K562 (cell line): ENCODE data around the gene HMGA1. TPM values are rescaled to one million over a fixed set of nuclear protein-coding genes. Genes with fewer than 3 reads are reported as not detected.

ENCODE experiments used
- BRD9 ChIP-seq: fragments of 450-650 bp; IDR thresholded peaks from 2 replicates; pipeline ENCODE4 v1.6.1; 2018; ENCODE audit warnings: low read depth; ENCODE audit not compliant: partially characterized antibody
- CBFB ChIP-seq: sonication (generic); formaldehyde crosslinking; IDR thresholded peaks from 2 replicates; pipeline ENCODE4 v1.4.0; 2020; ENCODE audit warnings: mild to moderate bottlenecking, missing genetic modification reagents
- CCAR2 ChIP-seq: fragments of 200-400 bp; formaldehyde crosslinking; IDR thresholded peaks from 2 replicates; pipeline ENCODE4 v1.6.1; 2017; ENCODE audit warnings: mild to moderate bottlenecking, low read depth, low read length
- CEBPG ChIP-seq, 3 experiments: fragments of 200-800 bp in 1 of 3; sonication (Bioruptor generic) in 1 of 3; sonication (generic) in 1 of 3; formaldehyde crosslinking in 1 of 3; IDR thresholded peaks in 2 of 3; conservative IDR thresholded peaks in 1 of 3; 2 replicates each; pipeline versions ENCODE4 v1.6.1 to v1.8.0; 2016 to 2022; ENCODE audit warnings: missing compliant biosample characterization in 2 of 3, missing genetic modification characterization in 2 of 3, mild to moderate bottlenecking in 1 of 3, missing genetic modification reagents in 1 of 3
- DMBX1 ChIP-seq: fragments of 250-450 bp; sonication (Bioruptor Pico); IDR thresholded peaks from 2 replicates; pipeline ENCODE4 v1.8.0; 2022; ENCODE audit warnings: inconsistent platforms, mild to moderate bottlenecking, moderate library complexity, borderline replicate concordance
- EHMT2 ChIP-seq: fragments of 450-650 bp; IDR thresholded peaks from 2 replicates; pipeline ENCODE4 v1.6.1; 2018; ENCODE audit warnings: antibody characterized with exemption
- EP400 ChIP-seq: fragments of 450-650 bp; IDR thresholded peaks from 2 replicates; pipeline ENCODE4 v1.6.1; 2017; ENCODE audit warnings: antibody characterized with exemption, mild to moderate bottlenecking, moderate library complexity
- FOXM1 ChIP-seq, 2 experiments: fragments of 450-650 bp in 1 of 2; sonication (generic) in 1 of 2; formaldehyde crosslinking in 1 of 2; IDR thresholded peaks; 2 replicates each; pipeline versions ENCODE4 v1.6.1 to v1.9.0; 2017 to 2022; ENCODE audit warnings: low read depth in 2 of 2, mild to moderate bottlenecking in 2 of 2, missing genetic modification reagents in 1 of 2, moderate library complexity in 1 of 2
- MCM2 ChIP-seq: fragments of 450-650 bp; IDR thresholded peaks from 2 replicates; pipeline ENCODE4 v1.6.1; 2017; ENCODE audit warnings: low read depth, mild to moderate bottlenecking
- NR4A1 ChIP-seq, 2 experiments: fragments of 250-450 bp in 1 of 2; fragments of 450-650 bp in 1 of 2; sonication (Bioruptor Pico) in 1 of 2; IDR thresholded peaks; 2 replicates each; pipeline versions ENCODE4 v1.4.0 to v1.6.1; 2016 to 2020; ENCODE audit warnings: mild to moderate bottlenecking in 2 of 2, missing compliant biosample characterization in 1 of 2, missing genetic modification characterization in 1 of 2, moderate library complexity in 1 of 2
- RBFOX2 ChIP-seq: fragments of 200-400 bp; formaldehyde crosslinking; IDR thresholded peaks from 2 replicates; pipeline ENCODE4 v1.6.1; 2017; ENCODE audit warnings: low read depth, mild to moderate bottlenecking, low read length, moderate library complexity
- RHOXF2B ChIP-seq: fragments of 250-450 bp; sonication (Bioruptor Pico); conservative IDR thresholded peaks from 2 replicates; pipeline ENCODE4 v1.5.1; 2021
- SMARCB1 ChIP-seq: IDR thresholded peaks from 2 replicates; pipeline ENCODE4 v1.6.1; 2011; ENCODE audit warnings: improper control_type of control experiment, low read depth; ENCODE audit not compliant: insufficient read length
- SMARCE1 ChIP-seq: fragments of 450-650 bp; IDR thresholded peaks from 2 replicates; pipeline ENCODE4 v1.7.1; 2016; ENCODE audit warnings: mild to moderate bottlenecking
- SNRNP70 ChIP-seq: fragments of 200-400 bp; formaldehyde crosslinking; optimal IDR thresholded peaks from 2 replicates; pipeline ENCODE3; 2017; ENCODE audit warnings: low read depth, low read length
- ZBTB17 ChIP-seq: fragments of 450-650 bp; formaldehyde crosslinking; IDR thresholded peaks from 2 replicates; pipeline ENCODE4 v1.4.0; 2020; ENCODE audit warnings: mild to moderate bottlenecking
- ZKSCAN3 ChIP-seq: fragments of 250-450 bp; sonication (Bioruptor Pico); IDR thresholded peaks from 2 replicates; pipeline ENCODE4 v1.4.0; 2020
- ZNF239 ChIP-seq: fragments of 250-450 bp; sonication (Bioruptor Pico); IDR thresholded peaks from 2 replicates; pipeline ENCODE4 v1.4.0; 2020; ENCODE audit warnings: mild to moderate bottlenecking
- ZNF41 ChIP-seq: fragments of 250-450 bp; sonication (Bioruptor Pico); conservative IDR thresholded peaks from 2 replicates; pipeline ENCODE4 v1.4.0; 2020; ENCODE audit warnings: mild to moderate bottlenecking
- ZNF79 ChIP-seq: fragments of 250-450 bp; sonication (Bioruptor Pico); IDR thresholded peaks from 2 replicates; pipeline ENCODE4 v1.4.0; 2020; ENCODE audit warnings: low read depth, mild to moderate bottlenecking, moderate library complexity
- polyA plus RNA-seq, 8 experiments: library from polyadenylated mRNA; depleted of rRNA in 4 of 8; stranded (reverse) in 5 of 8; unstranded in 3 of 8; fragments of >200 nt; fragmentation: Nextera tagmentation in 2 of 8; fragmentation: Illumina TruSeq in 1 of 8; extraction: Ambion mirVana in 2 of 8; extraction: Trizol in 1 of 8; gene quantifications; 2 replicates each; pipeline versions ENCODE4 v1.2.1 to v1.2.3, GENCODE V29; 2011 to 2014; ENCODE audit warnings: inconsistent platforms in 1 of 8, missing spikeins in 1 of 8
- total RNA-seq, 7 experiments: library from RNA; depleted of rRNA in 6 of 7; stranded (reverse); fragments of >200 nt in 6 of 7; fragmentation: Illumina TruSeq in 2 of 7; extraction: Trizol in 2 of 7; gene quantifications; 2 replicates each; pipeline versions ENCODE4 v1.2.1 to v1.2.3, GENCODE V29; 2011 to 2021; ENCODE audit warnings: low replicate concordance in 1 of 7
- TF ChIP-seq, protein P1 (sequence below): fragments of 450-650 bp; IDR thresholded peaks from 2 replicates; pipeline ENCODE4 v1.6.1; 2016; ENCODE audit warnings: antibody characterized with exemption
- TF ChIP-seq, protein P2 (sequence below): fragments of 450-650 bp; IDR thresholded peaks from 2 replicates; pipeline ENCODE4 v1.6.1; 2016; ENCODE audit warnings: borderline replicate concordance

HMGA1 gene
- total and polyA plus RNA-seq, 9 of the 15 experiments (the other 6 are each of a cell fraction or from before 2014, with no cell fraction given): 27.8 to 1,947 (median 594) TPM

DNA sequence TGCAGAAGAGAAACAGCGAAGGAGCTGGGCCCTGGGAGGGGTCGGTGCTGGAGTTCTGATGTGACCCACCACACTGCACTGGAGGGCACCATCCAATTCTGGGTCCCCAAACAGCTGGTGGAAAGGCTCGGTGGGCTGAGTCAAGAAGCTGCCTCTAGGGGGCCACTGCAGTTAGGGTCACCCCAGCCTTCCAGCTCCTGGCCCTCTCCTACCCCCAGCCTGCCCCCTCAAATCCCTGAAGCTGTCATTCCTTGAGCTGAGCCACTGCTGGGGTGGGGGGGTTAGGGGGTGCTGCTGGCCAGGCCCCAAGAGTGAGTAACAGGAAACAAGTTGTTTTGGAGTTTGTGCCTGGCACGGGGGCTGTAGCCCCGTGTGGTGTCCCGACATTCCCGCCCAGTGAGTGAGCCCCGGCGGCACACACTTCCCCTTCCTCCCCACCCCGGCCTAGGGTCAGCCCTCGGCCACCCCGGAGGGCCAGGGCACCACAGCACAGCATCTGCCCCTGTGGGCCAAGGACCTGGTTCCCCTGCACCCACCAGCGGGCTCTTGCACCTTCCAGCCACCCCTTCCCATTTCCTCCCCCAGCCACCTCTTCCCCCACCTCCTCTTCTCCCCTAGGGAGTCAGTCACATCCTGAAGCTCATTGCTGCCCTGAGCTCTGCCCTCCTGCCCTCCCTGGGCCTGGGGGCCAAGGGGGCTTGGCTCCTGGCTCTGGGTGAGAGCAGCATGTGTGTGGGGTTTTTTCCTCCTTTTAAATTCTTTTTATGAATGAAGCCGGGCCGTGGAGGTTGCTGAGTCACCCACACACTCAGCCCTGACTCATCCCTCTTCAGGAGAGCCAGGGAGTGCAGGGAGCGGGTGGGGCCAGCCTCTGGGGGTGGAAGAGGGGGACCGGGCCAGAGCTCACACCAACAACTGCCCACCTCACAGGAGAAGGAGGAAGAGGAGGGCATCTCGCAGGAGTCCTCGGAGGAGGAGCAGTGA, 7.5 kb downstream of the HMGA1 start (continued):
- TF ChIP-seq, protein P1, sequence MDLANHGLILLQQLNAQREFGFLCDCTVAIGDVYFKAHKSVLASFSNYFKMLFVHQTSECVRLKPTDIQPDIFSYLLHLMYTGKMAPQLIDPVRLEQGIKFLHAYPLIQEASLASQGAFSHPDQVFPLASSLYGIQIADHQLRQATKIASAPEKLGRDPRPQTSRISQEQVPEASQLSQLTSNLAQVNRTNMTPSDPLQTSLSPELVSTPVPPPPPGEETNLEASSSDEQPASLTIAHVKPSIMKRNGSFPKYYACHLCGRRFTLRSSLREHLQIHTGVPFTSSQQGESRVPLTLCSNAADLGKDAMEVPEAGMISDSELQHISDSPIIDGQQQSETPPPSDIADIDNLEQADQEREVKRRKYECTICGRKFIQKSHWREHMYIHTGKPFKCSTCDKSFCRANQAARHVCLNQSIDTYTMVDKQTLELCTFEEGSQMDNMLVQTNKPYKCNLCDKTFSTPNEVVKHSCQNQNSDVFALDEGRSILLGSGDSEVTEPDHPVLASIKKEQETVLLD: peak; percentile 82
- TF ChIP-seq CBFB (CRISPR knock-in tag): no peak
- TF ChIP-seq EP400: no peak
- TF ChIP-seq ZNF239 (CRISPR knock-in tag): no peak
- no peak for TF ChIP-seq ZNF79 (CRISPR knock-in tag)
- 0 out of 2 replicates have a peak, but pooled peaks have one; percentile 28 for TF ChIP-seq ZKSCAN3 (CRISPR knock-in tag)
- no peak for TF ChIP-seq SMARCB1
- TF ChIP-seq EHMT2: no peak
- no peak for TF ChIP-seq MCM2
- 0 out of 2 replicates have a peak, but pooled peaks have one; percentile 26 for TF ChIP-seq ZNF41 (CRISPR knock-in tag)
- TF ChIP-seq, protein P2, sequence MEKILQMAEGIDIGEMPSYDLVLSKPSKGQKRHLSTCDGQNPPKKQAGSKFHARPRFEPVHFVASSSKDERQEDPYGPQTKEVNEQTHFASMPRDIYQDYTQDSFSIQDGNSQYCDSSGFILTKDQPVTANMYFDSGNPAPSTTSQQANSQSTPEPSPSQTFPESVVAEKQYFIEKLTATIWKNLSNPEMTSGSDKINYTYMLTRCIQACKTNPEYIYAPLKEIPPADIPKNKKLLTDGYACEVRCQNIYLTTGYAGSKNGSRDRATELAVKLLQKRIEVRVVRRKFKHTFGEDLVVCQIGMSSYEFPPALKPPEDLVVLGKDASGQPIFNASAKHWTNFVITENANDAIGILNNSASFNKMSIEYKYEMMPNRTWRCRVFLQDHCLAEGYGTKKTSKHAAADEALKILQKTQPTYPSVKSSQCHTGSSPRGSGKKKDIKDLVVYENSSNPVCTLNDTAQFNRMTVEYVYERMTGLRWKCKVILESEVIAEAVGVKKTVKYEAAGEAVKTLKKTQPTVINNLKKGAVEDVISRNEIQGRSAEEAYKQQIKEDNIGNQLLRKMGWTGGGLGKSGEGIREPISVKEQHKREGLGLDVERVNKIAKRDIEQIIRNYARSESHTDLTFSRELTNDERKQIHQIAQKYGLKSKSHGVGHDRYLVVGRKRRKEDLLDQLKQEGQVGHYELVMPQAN: peak; percentile 77; the same call in 1 of the 2 replicates
- no peak for TF ChIP-seq SNRNP70
- TF ChIP-seq ZBTB17 (CRISPR knock-in tag): 0 out of 2 replicates have a peak, but pooled peaks have one; percentile 30
- TF ChIP-seq DMBX1 (CRISPR knock-in tag): peak; percentile 61; the same call in 1 of the 2 replicates
- no peak for TF ChIP-seq NR4A1 (CRISPR knock-in tag; IDR thresholded peaks at IDR 0.05)
- TF ChIP-seq NR4A1 (tag; IDR thresholded peaks at IDR 0.05): 0 out of 2 replicates have a peak, but pooled peaks have one; percentile 53
- no peak for TF ChIP-seq CCAR2
- TF ChIP-seq BRD9: peak; percentile 27
- peak; percentile 83 for TF ChIP-seq RBFOX2
- 0 out of 2 replicates have a peak, but pooled peaks have one; percentile 29 for TF ChIP-seq CEBPG (CRISPR knock-in tag; IDR thresholded peaks at IDR 0.05)
- no peak for TF ChIP-seq CEBPG (tag; conservative IDR thresholded peaks at IDR 0.05 in 1 of 2, IDR thresholded peaks at IDR 0.05 in 1 of 2)
- no peak for TF ChIP-seq RHOXF2B (CRISPR knock-in tag)
- peak; percentile 13; the same call in 1 of the 2 replicates for TF ChIP-seq FOXM1 (IDR thresholded peaks at IDR 0.05; ENCODE audit: low read depth)
- no peak for TF ChIP-seq FOXM1 (CRISPR knock-in tag; IDR thresholded peaks at IDR 0.05; ENCODE audit: low read depth)
- peak; percentile 97 for TF ChIP-seq SMARCE1
